Uterus (tissue), 3 donors: ENCODE measurements around the gene C17orf114.

Source experiments
- DNase-seq, 2 donors: peaks; one replicate each; pipeline ENCODE4 v3.0.0-alpha.2; 2019 to 2020
- H3K27ac ChIP-seq, 2 donors: fragments of 200-600 bp; sonication (generic); 1 replicate in 1 of 2; 2 replicates in 1 of 2; pipeline ENCODE4 v1.5.1; 2016 to 2018
- H3K27me3 ChIP-seq, 2 donors: fragments of 200-600 bp; sonication (generic); one replicate each; pipeline ENCODE4 v1.5.1; 2018 to 2019; ENCODE audit warnings: control low read depth in 1 of 2
- H3K36me3 ChIP-seq, 2 donors: fragments of 200-600 bp; sonication (generic); one replicate each; pipeline ENCODE4 v1.5.1; 2019; ENCODE audit warnings: control low read depth in 1 of 2
- H3K4me1 ChIP-seq, 2 donors: fragments of 200-600 bp; sonication (generic); one replicate each; pipeline ENCODE4 v1.5.1; 2018 to 2019; ENCODE audit warnings: control low read depth in 1 of 2
- H3K4me3 ChIP-seq, 2 donors: fragments of 200-600 bp; sonication (generic); 1 replicate in 1 of 2; 2 replicates in 1 of 2; pipeline ENCODE4 v1.5.1; 2018 to 2019; ENCODE audit warnings: mild to moderate bottlenecking in 1 of 2
- H3K9me3 ChIP-seq, 2 donors: fragments of 200-600 bp; sonication (generic); one replicate each; pipeline ENCODE4 v1.5.1; 2019; ENCODE audit warnings: control low read depth in 1 of 2
- POLR2A ChIP-seq, 2 donors: fragments of 450-650 bp; IDR thresholded peaks; one replicate each; pipeline ENCODE4 v1.6.1; 2016; ENCODE audit warnings: antibody characterized with exemption in 2 of 2, mild to moderate bottlenecking in 1 of 2, moderate library complexity in 1 of 2
- intact Hi-C: fragments of 100-400 bp; cut with DNase I; formaldehyde crosslinking; loops from one replicate; pipeline ENCODE4 v1.15.1; 2023; ENCODE audit warnings: low total_unique reads
- TF ChIP-seq, protein P1 (sequence below), 4 experiments: fragments of 200-600 bp in 2 of 4; fragments of 450-650 bp in 2 of 4; sonication (generic) in 2 of 4; IDR thresholded peaks; one replicate each; pipeline ENCODE4 v1.5.1; 2016 to 2019; ENCODE audit warnings: antibody characterized with exemption in 4 of 4, mild to moderate bottlenecking in 2 of 4, moderate library complexity in 1 of 4
- donor health status: DM: yes; HTN: yes; CAD: no.

Gene C17orf114

GRCh38 chr17:4802228-4802627 is at the start of gene C17orf114:
C17orf114 (minus strand) TSS chr17:4802328.
- Histone ChIP-seq H3K27me3 (no peaks in the 10 kb centered on the region), H3K36me3 (no peaks in the 10 kb centered on the region), H3K4me1 (no peaks in the 10 kb centered on the region), H3K27ac (no peak within 1 kb of the TSS), H3K4me3 (no peak within 1 kb of the TSS), H3K9me3 (no peaks in the 10 kb centered on the region)
- no peak for TF ChIP-seq POLR2A (IDR thresholded peaks at IDR 0.05)
- TF ChIP-seq, protein P1, sequence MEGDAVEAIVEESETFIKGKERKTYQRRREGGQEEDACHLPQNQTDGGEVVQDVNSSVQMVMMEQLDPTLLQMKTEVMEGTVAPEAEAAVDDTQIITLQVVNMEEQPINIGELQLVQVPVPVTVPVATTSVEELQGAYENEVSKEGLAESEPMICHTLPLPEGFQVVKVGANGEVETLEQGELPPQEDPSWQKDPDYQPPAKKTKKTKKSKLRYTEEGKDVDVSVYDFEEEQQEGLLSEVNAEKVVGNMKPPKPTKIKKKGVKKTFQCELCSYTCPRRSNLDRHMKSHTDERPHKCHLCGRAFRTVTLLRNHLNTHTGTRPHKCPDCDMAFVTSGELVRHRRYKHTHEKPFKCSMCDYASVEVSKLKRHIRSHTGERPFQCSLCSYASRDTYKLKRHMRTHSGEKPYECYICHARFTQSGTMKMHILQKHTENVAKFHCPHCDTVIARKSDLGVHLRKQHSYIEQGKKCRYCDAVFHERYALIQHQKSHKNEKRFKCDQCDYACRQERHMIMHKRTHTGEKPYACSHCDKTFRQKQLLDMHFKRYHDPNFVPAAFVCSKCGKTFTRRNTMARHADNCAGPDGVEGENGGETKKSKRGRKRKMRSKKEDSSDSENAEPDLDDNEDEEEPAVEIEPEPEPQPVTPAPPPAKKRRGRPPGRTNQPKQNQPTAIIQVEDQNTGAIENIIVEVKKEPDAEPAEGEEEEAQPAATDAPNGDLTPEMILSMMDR (IDR thresholded peaks at IDR 0.05) = no peak
- no peak for DNase-seq
- intact Hi-C loops = no loop called here

GRCh38 chr17:4851084-4851483 is 49.0 kb upstream of the C17orf114 start:
- Histone ChIP-seq H3K9me3 (no peaks in the 10 kb centered on the region), H3K27ac (peak overlapping the region; percentile 33 to 74), H3K36me3 (no peaks in the 10 kb centered on the region), H3K4me3 (no peak overlapping the region), H3K4me1 (peaks cover 0 to 2% of the 10 kb centered on the region in 2 donors), H3K27me3 (no peaks in the 10 kb centered on the region)
- intact Hi-C loops = no loop called here
- DNase-seq = no peak
- TF ChIP-seq, protein P1 (IDR thresholded peaks at IDR 0.05) = no peak
- TF ChIP-seq POLR2A (IDR thresholded peaks at IDR 0.05) = no peak

DNA sequence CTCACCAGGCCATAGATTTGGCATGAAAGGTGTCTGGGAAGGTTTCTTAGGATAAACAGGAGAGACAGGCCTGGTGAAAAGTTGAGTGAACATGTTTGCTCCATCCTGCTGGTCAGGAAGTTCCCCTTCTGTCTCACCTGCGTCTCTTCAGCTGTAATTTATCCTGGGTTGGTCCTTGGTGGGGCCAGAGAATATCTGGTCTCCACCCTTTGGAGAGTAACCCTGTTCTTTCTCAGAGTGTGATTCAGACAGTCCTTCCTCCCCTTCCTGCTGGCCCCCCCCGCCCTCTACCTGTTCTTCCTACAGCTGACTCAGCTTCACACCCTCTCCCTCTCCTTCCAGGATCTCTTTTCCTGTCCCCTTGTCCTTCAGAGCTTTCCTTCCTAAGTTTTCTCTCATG is 48.1 kb upstream of the C17orf114 start:
- H3K4me1 ChIP-seq = no peaks in the 10 kb centered on the region
- peak overlapping the region; percentile 33 to 74 for H3K27ac ChIP-seq
- DNase-seq = no peak
- no peaks in the 10 kb centered on the region for H3K36me3 ChIP-seq
- H3K4me3 ChIP-seq = no peak overlapping the region
- no peaks in the 10 kb centered on the region for H3K9me3 ChIP-seq
- no peaks in the 10 kb centered on the region for H3K27me3 ChIP-seq
- intact Hi-C loops = no loop called here
- TF ChIP-seq, protein P1 (IDR thresholded peaks at IDR 0.05) = no peak
- TF ChIP-seq POLR2A (IDR thresholded peaks at IDR 0.05) = no peak

GRCh38 chr17:4849011-4849536 is 46.9 kb upstream of the C17orf114 start:
- H3K4me3 ChIP-seq = no peak overlapping the region
- no peak for TF ChIP-seq POLR2A (IDR thresholded peaks at IDR 0.05)
- TF ChIP-seq, protein P1 (IDR thresholded peaks at IDR 0.05) = no peak
- DNase-seq = no peak
- no peaks in the 10 kb centered on the region for H3K27me3 ChIP-seq
- H3K27ac ChIP-seq = no peak overlapping the region
- no peaks in the 10 kb centered on the region for H3K4me1 ChIP-seq
- no peaks in the 10 kb centered on the region for H3K36me3 ChIP-seq
- intact Hi-C loops = no loop called here
- no peaks in the 10 kb centered on the region for H3K9me3 ChIP-seq

DNA sequence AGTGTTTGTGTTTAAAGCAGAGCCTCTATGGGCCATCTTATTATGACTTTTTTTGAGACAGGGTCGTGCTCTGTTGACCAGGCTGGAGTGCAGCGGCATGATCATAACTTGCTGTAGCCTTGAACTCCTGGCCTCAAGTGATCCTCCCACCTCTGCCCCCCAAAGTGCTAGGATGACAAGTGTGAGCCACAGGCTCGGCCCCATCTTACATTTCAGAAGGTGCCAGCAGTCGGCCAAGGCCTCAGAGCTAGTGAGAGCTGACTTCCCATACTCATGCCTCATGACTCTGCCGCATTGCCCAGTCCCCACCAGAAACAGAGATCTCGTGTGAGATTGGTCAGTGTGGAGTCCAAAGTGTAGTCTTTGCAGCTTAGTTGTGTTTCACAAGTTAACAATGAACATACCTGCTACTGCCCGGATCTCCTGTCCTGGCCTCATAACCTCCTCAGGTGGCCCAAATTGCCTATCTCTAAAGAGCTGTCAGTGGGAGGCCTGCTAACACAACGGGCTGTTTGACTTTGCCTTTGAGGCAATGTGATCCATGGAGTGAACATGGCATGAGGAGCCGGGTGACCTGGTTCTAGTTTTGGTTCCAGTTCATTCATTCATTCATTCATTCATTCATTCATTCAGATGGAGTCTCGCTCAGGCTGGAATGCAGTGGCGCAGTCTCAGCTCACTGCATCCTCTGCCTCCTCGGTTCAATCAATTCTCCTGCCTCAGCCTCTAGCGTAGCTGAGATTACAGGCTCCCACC is 44.7 kb upstream of the C17orf114 start:
- no peaks in the 10 kb centered on the region for H3K36me3 ChIP-seq
- H3K4me1 ChIP-seq = no peaks in the 10 kb centered on the region
- no peak overlapping the region for H3K4me3 ChIP-seq
- H3K27ac ChIP-seq = no peak overlapping the region
- intact Hi-C loops = no loop called here
- no peak for DNase-seq
- H3K9me3 ChIP-seq = no peaks in the 10 kb centered on the region
- TF ChIP-seq, protein P1 (IDR thresholded peaks at IDR 0.05) = no peak
- no peak for TF ChIP-seq POLR2A (IDR thresholded peaks at IDR 0.05)
- H3K27me3 ChIP-seq = no peaks in the 10 kb centered on the region
